Upper lobe of left lung (tissue), 4 donors: ENCODE measurements around the gene FAM120B.

Source experiments
- POLR2A ChIP-seq, 4 donors: fragments of 450-650 bp; IDR thresholded peaks; one replicate each; pipeline ENCODE4 v1.5.1; 2016 to 2017; ENCODE audit warnings: antibody characterized with exemption in 4 of 4, mild to moderate bottlenecking in 2 of 4
- POLR2AphosphoS5 ChIP-seq, 2 donors: sonication (generic); formaldehyde crosslinking; IDR thresholded peaks; one replicate each; pipeline ENCODE4 v1.5.1; 2017; ENCODE audit warnings: antibody characterized with exemption in 2 of 2
- TF ChIP-seq, protein P1 (sequence below), 6 experiments: fragments of 450-650 bp in 4 of 6; fragments of 200-600 bp in 2 of 6; sonication (generic) in 2 of 6; IDR thresholded peaks; one replicate each; pipeline ENCODE4 v1.5.1; 2016 to 2019; ENCODE audit warnings: antibody characterized with exemption in 6 of 6

DNA sequence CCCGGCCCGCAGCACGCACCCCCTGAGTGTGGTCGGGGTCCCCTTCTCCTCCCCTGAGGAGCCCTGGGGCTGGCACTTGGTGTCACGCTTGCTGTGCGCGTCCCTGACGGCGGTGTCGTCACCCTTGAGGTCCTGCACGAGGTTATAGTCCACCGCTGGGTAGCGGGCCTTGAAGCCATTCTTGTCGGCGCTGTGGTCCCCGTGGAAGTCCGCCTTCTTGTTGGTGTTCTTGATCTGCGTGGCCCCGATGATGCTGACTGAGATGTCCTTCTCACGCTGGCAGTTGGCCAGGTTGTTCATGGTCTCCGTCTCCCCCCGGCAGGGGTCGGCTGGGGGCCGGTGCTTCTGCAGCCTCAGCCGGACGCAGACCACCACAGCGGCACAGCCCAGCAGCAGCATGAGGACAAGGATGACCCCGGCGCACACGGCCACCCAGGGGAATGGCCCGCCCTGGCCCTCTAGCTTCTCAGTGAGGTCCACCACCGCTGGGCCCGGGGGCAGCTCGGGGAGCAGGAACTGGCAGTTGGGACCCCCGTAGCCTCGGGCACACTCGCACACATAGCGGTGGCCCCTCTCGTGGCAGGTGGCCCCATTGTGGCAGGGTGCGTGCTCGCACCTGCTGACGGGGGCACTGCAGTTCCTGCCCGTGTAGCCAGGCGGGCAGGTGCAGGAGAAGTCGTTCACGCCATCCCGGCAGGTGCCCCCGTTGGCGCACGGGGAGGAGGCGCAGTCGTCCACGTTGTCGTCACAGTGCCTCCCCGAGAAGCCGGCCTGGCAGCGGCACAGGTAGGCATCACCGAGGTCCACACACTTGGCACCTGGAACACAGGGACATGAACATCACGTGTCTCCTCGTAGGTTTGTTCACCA is 23.1 kb upstream of the FAM120B start:
- TF ChIP-seq, protein P1, sequence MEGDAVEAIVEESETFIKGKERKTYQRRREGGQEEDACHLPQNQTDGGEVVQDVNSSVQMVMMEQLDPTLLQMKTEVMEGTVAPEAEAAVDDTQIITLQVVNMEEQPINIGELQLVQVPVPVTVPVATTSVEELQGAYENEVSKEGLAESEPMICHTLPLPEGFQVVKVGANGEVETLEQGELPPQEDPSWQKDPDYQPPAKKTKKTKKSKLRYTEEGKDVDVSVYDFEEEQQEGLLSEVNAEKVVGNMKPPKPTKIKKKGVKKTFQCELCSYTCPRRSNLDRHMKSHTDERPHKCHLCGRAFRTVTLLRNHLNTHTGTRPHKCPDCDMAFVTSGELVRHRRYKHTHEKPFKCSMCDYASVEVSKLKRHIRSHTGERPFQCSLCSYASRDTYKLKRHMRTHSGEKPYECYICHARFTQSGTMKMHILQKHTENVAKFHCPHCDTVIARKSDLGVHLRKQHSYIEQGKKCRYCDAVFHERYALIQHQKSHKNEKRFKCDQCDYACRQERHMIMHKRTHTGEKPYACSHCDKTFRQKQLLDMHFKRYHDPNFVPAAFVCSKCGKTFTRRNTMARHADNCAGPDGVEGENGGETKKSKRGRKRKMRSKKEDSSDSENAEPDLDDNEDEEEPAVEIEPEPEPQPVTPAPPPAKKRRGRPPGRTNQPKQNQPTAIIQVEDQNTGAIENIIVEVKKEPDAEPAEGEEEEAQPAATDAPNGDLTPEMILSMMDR (IDR thresholded peaks at IDR 0.05): no peak
- TF ChIP-seq POLR2AphosphoS5 (IDR thresholded peaks at IDR 0.05): no peak
- no peak for TF ChIP-seq POLR2A (IDR thresholded peaks at IDR 0.05)
